RWPE2 (cell line): ENCODE results near the gene SNX15.

Source experiments
- ATAC-seq: fragments of 200-7000 bp; cut with Tn5 transposase; 3 replicates; pipeline ENCODE4 v1.9.1; 2021; ENCODE audit warnings: low read depth
- DNase-seq: peaks from one replicate; pipeline ENCODE4 v3.0.0-alpha.2; 2020; ENCODE audit warnings: low spot score
- H3K27ac ChIP-seq: fragments of 450-650 bp; 2 replicates; pipeline ENCODE4 v1.5.1; 2017; ENCODE audit warnings: mild to moderate bottlenecking; ENCODE audit not compliant: poor library complexity, severe bottlenecking
- H3K27me3 ChIP-seq: fragments of 250-450 bp; sonication (Bioruptor Pico); 2 replicates; pipeline ENCODE4 v1.5.1; 2021; ENCODE audit warnings: mild to moderate bottlenecking, moderate library complexity; ENCODE audit not compliant: insufficient read depth, poor library complexity, severe bottlenecking
- H3K36me3 ChIP-seq: fragments of 250-450 bp; sonication (Bioruptor Pico); 2 replicates; pipeline ENCODE4 v1.5.1; 2020; ENCODE audit warnings: low read depth, mild to moderate bottlenecking, moderate library complexity
- H3K4me1 ChIP-seq: fragments of 250-450 bp; sonication (Bioruptor Pico); 2 replicates; pipeline ENCODE4 v1.5.1; 2021; ENCODE audit warnings: mild to moderate bottlenecking, moderate library complexity; ENCODE audit not compliant: insufficient read depth, poor library complexity, severe bottlenecking
- H3K4me3 ChIP-seq: fragments of 250-450 bp; sonication (Bioruptor Pico); 2 replicates; pipeline ENCODE4 v1.5.1; 2021; ENCODE audit warnings: mild to moderate bottlenecking, moderate library complexity; ENCODE audit not compliant: severe bottlenecking
- H3K9me3 ChIP-seq: fragments of 250-450 bp; sonication (Bioruptor Pico); 2 replicates; pipeline ENCODE4 v1.5.1; 2021; ENCODE audit warnings: mild to moderate bottlenecking, moderate library complexity; ENCODE audit not compliant: severe bottlenecking
- TF ChIP-seq, protein P1 (sequence below): fragments of 450-650 bp; IDR thresholded peaks from one replicate; pipeline ENCODE4 v1.5.1; 2017; ENCODE audit warnings: mild to moderate bottlenecking, moderate library complexity; ENCODE audit not compliant: poor library complexity, severe bottlenecking

SNX15 gene

DNA sequence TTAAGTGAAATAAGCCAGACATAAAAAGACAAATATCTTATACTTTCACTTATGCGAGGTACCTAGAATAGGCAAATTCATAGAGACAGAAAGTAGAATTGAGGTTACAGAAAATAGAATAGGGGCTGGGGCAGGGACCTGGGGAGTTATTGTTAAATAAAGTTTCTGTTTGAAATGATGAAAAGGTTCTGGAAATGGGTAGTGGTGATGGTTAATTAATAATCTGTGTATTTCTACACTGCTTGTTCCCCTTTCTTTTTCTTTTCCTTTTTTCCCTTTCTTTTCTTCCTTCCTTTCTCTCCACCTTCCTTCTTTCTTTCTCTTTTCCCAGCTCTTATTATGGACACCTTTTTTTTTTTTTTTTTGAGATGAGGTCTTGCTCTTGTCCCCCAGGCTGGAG lies 28.3 kb downstream of the SNX15 start:
- Histone ChIP-seq H3K36me3 (no peaks in the 10 kb centered on the region), H3K4me1 (no peaks in the 10 kb centered on the region), H3K4me3 (no peak overlapping the region), H3K27ac (no peak overlapping the region), H3K9me3 (no peaks in the 10 kb centered on the region), H3K27me3 (no peaks in the 10 kb centered on the region)
- DNase-seq (no peak), ATAC-seq (no peak)
- TF ChIP-seq, protein P1, sequence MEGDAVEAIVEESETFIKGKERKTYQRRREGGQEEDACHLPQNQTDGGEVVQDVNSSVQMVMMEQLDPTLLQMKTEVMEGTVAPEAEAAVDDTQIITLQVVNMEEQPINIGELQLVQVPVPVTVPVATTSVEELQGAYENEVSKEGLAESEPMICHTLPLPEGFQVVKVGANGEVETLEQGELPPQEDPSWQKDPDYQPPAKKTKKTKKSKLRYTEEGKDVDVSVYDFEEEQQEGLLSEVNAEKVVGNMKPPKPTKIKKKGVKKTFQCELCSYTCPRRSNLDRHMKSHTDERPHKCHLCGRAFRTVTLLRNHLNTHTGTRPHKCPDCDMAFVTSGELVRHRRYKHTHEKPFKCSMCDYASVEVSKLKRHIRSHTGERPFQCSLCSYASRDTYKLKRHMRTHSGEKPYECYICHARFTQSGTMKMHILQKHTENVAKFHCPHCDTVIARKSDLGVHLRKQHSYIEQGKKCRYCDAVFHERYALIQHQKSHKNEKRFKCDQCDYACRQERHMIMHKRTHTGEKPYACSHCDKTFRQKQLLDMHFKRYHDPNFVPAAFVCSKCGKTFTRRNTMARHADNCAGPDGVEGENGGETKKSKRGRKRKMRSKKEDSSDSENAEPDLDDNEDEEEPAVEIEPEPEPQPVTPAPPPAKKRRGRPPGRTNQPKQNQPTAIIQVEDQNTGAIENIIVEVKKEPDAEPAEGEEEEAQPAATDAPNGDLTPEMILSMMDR = no peak

DNA sequence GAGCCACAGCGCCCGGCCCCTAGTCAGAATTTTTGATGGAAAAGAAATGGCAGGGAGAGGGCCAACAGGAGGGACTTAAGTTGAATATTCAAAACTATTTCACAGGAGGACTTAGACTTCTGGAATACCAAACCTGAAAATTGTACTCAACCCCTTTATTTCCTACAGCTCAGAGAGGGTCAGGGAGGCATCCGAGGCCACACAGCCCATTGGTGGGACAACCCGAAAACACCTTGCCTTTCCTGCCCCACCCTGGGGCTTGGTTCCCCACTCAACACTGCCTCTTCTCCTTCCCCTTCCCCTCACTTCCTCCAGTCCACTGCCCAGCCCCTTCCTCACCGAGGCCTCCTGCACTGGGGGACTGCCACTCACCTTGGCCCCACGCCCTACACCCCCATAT lies 29.8 kb downstream of the SNX15 start:
- no peak overlapping the region for H3K27ac ChIP-seq
- H3K27me3 ChIP-seq = no peaks in the 10 kb centered on the region
- TF ChIP-seq, protein P1 = no peak
- ATAC-seq (no peak), DNase-seq (no peak)
- H3K4me1 ChIP-seq = no peaks in the 10 kb centered on the region
- no peaks in the 10 kb centered on the region for H3K9me3 ChIP-seq
- H3K36me3 ChIP-seq = no peaks in the 10 kb centered on the region
- H3K4me3 ChIP-seq = no peak overlapping the region

DNA sequence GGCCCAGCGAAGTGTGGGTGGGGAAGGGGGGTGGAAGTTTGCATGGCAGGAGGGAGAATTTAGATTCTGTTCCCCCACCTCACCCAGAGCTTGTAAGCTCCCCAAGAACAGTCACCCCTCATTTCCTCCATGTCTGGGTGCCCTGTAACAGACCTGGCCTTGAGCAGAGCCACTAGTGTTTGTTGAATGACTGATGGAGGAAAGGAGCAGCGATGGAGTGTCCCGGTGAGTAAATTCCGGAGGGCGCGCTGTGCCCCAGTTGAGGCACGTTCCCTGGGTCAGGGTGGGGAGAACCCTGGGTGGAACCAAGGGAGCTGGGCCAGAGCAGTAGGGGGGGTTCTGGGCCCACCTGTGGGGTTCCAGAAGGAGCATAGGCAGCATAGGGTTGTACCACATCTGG lies 30.3 kb downstream of the SNX15 start:
- no peak for ATAC-seq
- TF ChIP-seq, protein P1 = no peak
- H3K36me3 ChIP-seq = no peaks in the 10 kb centered on the region

DNA sequence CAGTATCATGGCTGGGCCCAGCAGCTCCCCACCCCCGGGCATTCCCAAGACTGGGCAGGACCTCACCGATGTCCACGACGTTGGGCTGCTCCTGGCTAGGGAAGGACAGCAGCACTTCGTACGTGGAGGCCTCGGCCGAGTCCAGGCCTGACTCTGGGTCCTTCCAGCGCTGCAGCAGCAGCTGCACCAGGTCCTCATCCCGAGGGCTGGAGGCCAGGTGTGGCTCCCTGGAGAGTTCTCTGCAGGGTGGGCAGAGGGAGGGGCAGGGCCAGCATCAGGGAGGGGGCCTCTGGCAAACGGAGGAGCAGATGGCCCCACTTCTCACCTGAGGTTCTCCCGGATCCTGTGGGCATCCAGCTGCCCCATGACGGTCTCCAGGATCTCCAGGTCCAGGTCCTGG lies 30.8 kb downstream of the SNX15 start:
- TF ChIP-seq, protein P1 = no peak
- no peaks in the 10 kb centered on the region for H3K36me3 ChIP-seq
- no peaks in the 10 kb centered on the region for H3K9me3 ChIP-seq
- no peaks in the 10 kb centered on the region for H3K4me1 ChIP-seq
- no peak for ATAC-seq
- H3K27me3 ChIP-seq = no peaks in the 10 kb centered on the region
- no peak overlapping the region for H3K4me3 ChIP-seq
- no peak overlapping the region for H3K27ac ChIP-seq
- no peak for DNase-seq

More for the DNA sequence above, 30.3 kb downstream of the SNX15 start:
- Histone ChIP-seq H3K27ac (no peak overlapping the region), H3K27me3 (no peaks in the 10 kb centered on the region), H3K4me3 (no peak overlapping the region), H3K9me3 (no peaks in the 10 kb centered on the region), H3K4me1 (no peaks in the 10 kb centered on the region)
- DNase-seq = no peak

DNA sequence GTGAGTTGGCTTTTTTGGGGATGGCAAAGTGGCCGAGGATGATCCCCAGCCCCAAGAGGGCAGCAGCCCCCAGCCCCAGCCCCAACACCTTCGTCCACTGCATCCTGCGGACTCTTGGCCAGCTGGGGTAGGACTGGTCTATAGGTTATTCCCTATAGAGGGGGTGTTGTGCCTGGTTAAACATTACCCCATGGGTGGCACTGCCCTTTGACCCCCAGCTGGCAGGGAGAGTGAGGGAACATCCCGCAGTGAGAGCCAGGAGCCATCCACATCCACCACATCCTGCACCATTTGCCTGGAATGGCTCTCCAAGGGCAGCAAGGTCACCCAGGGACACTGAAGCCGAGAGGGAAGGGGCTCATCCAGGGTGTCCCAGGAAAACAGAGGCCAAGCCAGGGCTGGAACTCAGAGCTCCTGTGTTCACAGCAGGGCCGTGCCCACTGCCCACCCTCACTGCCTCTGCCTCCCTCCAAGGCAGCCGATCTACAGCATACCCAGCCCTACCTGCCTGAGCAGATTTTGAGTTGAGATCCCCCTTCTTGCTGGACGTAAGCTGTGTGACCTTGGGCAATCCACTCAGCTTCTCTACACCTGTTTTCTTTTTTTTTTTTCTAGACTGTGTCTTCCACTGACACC lies 31.3 kb downstream of the SNX15 start, which contains the start of gene NAALADL1:
NAALADL1 (minus strand) TSS at position 135 of the 636 bp plus-strand sequence; CDS start at position 103, 32 bp downstream.
- ATAC-seq = no peak

More for the DNA sequence above, 31.3 kb downstream of the SNX15 start, which contains the start of gene NAALADL1:
- no peaks in the 10 kb centered on the region for H3K27me3 ChIP-seq
- H3K9me3 ChIP-seq = no peaks in the 10 kb centered on the region
- H3K36me3 ChIP-seq = no peaks in the 10 kb centered on the region
- TF ChIP-seq, protein P1 = no peak
- no peak within 1 kb of the TSS for H3K4me3 ChIP-seq
- H3K27ac ChIP-seq = no peak within 1 kb of the TSS
- DNase-seq = no peak
- no peaks in the 10 kb centered on the region for H3K4me1 ChIP-seq
